Measurements from ENCODE around the gene OTUB2.
A peak's percentile ranks its signal among the peaks of the same experiment; 100 is the strongest.

OTUB2 gene

DNA sequence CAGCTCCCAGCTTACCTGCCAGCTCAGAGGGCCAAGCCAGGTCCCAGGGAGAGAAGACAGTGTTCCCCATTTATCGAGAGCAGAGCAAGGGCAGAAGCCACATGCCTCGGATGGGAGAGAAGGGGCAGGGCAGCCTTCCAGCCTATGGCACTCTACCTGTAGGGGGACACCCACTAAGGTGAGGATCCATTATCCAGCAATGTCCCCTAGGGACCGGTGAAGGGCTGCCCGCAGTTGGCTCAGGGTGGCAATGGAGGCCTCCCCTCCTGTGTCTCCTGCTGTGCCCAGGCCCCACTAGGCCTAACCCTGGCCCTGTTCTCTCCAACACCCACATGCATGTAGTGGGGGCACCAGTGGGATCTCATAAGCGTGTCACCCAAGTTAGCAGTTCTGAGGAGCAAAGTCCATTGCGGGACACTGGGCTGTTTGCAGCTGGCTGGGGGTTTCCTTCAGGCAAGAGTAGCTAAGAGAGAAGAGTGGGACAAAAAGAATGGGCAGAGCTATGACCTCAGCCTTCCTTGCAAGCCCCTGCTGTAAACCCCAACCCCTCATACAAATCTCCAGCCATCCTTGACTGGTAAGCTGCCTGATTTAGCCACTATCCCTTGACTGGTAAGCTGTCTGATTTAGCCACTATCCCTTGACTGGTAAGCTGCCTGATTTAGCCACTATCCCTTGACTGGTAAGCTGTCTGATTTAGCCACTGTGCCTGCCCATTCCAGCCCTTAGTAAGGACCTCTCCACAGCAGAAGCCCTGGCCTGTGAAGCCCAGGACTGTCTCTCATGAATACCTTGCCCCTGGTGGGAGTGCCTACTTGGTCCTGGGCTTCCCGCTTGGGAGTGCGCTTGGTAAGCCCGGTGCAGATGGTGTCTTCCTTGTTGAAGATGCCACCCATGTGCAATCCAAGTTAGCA lies 44.6 kb upstream of the OTUB2 start:
- no peak overlapping the region for H3K4me3 ChIP-seq (replicated peaks; ENCODE audit: low read depth, low read length)
- TF ChIP-seq, protein P1, sequence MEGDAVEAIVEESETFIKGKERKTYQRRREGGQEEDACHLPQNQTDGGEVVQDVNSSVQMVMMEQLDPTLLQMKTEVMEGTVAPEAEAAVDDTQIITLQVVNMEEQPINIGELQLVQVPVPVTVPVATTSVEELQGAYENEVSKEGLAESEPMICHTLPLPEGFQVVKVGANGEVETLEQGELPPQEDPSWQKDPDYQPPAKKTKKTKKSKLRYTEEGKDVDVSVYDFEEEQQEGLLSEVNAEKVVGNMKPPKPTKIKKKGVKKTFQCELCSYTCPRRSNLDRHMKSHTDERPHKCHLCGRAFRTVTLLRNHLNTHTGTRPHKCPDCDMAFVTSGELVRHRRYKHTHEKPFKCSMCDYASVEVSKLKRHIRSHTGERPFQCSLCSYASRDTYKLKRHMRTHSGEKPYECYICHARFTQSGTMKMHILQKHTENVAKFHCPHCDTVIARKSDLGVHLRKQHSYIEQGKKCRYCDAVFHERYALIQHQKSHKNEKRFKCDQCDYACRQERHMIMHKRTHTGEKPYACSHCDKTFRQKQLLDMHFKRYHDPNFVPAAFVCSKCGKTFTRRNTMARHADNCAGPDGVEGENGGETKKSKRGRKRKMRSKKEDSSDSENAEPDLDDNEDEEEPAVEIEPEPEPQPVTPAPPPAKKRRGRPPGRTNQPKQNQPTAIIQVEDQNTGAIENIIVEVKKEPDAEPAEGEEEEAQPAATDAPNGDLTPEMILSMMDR (IDR thresholded peaks at IDR 0.05; ENCODE audit: low read depth, low read length, missing control alignments) = no peak
- DNase-seq (ENCODE audit: extremely low read depth, low read depth) = no peak

DNA sequence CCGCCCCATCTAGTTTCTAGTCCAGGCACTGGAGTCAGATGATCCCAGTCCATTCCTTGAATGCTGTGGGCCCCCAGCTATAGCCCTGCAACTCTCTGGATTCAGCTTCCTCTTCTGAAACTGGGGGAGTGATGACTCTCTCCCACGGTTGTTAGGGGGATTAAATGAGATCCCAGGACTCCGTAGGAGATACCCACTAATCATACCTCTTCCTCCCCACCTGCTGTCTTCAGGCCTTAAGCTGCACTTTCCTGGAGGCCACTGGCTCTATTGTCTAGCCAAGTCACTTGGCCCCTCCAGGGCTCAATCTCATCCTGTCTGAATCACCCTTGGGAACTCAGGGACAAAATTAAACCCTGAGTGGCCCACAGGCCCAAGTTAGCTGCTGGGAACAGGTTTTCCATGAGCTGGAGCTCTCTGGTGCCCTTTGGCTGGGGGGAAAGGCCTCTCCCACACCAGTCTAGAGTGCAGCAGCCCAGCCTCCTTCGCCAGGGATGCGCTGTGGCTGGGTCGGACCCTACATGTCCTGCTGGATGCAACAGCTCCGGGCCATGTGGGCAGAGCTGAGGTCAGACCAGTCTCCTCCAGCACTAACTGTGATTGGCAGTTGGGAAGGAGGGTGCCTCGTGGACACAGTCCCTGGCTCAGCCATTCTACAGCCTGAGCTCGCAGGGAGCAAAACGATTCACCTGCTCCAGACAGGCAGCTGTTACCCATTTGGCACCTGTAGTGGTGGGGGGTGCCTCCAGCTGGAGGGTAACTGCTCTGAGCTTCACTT lies 43.7 kb upstream of the OTUB2 start:
- H3K4me3 ChIP-seq (replicated peaks; ENCODE audit: low read depth, low read length) = no peak overlapping the region
- TF ChIP-seq, protein P1 (IDR thresholded peaks at IDR 0.05; ENCODE audit: low read depth, low read length, missing control alignments) = no peak
- no peak for DNase-seq (ENCODE audit: extremely low read depth, low read depth)

DNA sequence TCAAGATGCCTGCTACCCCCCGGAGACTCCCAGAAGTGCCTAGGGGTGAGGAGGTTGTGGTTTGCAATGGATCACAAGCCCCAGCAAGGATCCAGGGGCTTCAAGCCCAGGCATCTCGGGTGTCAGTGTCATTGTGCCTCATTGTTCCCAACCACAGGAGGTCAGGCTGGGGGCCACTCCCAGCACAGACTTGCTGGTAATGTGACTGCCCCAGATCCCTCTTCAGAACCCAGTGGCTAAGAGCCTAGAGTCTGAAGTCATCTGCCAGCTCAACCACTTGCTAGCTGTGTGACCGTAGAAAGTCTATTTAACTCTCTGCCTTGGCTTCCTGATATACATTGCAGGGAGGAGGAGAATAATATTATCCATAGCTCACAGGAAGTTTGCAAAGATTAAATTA lies 42.1 kb upstream of the OTUB2 start:
- no peak for DNase-seq (ENCODE audit: extremely low read depth, low read depth)
- TF ChIP-seq, protein P1 (IDR thresholded peaks at IDR 0.05; ENCODE audit: low read depth, low read length, missing control alignments) = no peak

DNA sequence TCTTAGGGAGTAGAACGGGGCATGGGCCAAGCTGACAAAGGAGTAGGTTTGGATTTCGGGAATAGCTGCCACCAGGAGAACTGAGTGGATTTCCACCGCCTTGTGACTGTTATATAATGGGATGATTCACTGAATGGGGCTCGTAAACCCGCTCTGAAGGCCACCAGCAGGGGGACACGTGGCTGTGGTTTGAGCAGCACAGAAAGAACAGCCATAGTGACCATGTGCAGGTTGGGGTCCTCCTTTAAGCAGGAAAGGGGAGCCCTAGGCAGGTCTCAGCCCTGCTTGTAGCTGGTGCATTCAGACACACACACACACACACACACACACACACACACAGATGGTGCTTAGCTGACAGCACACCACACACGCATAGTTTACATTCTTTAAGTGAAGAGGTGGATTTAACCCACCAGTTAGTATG lies 41.1 kb upstream of the OTUB2 start:
- TF ChIP-seq, protein P1 (IDR thresholded peaks at IDR 0.05; ENCODE audit: low read depth, low read length, missing control alignments) = peak; percentile 56
- DNase-seq (ENCODE audit: extremely low read depth, low read depth) = peak; percentile 36
- H3K4me3 ChIP-seq (replicated peaks; ENCODE audit: low read depth, low read length) = no peak overlapping the region

More for the DNA sequence above, 42.1 kb upstream of the OTUB2 start:
- H3K4me3 ChIP-seq (replicated peaks; ENCODE audit: low read depth, low read length) = no peak overlapping the region

DNA sequence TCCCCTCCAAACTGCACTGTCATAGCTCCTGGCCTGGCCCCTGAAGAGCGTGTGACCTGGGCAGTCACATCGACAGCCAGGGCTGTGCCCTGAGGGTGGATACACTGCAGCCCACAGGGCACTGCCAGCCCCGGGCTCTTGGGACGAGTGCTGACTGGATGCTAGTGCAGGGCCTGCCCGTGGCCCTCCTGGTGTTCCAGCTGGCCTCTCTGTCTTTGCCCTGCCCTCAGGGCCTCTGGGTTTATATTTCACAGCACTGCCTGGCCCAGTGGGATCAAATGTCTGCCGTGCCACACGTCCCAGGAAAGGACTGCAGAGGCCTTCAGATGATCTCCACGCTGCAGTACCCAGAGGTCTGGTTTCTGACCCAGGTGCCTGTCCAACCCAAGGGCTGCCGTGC lies 39.2 kb upstream of the OTUB2 start:
- no peak overlapping the region for H3K4me3 ChIP-seq (replicated peaks; ENCODE audit: low read depth, low read length)
- DNase-seq (ENCODE audit: extremely low read depth, low read depth) = no peak
- TF ChIP-seq, protein P1 (IDR thresholded peaks at IDR 0.05; ENCODE audit: low read depth, low read length, missing control alignments) = no peak

DNA sequence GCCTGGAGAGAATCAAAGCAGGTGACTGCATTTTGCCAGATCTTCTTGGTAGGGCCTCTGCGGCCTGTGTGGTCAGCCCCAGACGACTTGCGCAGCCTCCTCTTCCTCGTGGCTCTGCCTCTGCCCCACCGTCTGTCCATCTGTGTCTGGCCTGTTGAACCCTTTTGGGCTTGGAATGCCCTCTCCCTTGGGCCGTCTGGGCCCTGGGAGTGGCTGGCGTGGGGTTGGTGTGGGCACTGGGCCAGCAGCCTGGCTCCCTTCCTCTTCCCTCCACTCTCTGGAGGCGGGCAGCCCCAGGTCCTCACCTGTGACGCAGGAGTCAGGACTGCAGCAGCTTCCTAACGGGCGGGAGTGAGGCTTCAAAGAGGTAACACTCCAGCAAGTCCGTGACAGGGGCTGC lies 38.8 kb upstream of the OTUB2 start:
- no peak overlapping the region for H3K4me3 ChIP-seq (replicated peaks; ENCODE audit: low read depth, low read length)
- TF ChIP-seq, protein P1 (IDR thresholded peaks at IDR 0.05; ENCODE audit: low read depth, low read length, missing control alignments) = no peak
- no peak for DNase-seq (ENCODE audit: extremely low read depth, low read depth)
